ENCODE results near the gene ZNF70. TPM values are rescaled to one million over a fixed set of nuclear protein-coding genes. Genes with fewer than 3 reads are reported as not detected.
A peak's percentile ranks its signal among the peaks of the same experiment; 100 is the strongest.

The ZNF70 gene
- total and polyA plus RNA-seq, 9 of the 15 experiments (the other 6 are each of a cell fraction or from before 2014, with no cell fraction given), result 0.14 to 3.3 (median 1.4) TPM

DNA sequence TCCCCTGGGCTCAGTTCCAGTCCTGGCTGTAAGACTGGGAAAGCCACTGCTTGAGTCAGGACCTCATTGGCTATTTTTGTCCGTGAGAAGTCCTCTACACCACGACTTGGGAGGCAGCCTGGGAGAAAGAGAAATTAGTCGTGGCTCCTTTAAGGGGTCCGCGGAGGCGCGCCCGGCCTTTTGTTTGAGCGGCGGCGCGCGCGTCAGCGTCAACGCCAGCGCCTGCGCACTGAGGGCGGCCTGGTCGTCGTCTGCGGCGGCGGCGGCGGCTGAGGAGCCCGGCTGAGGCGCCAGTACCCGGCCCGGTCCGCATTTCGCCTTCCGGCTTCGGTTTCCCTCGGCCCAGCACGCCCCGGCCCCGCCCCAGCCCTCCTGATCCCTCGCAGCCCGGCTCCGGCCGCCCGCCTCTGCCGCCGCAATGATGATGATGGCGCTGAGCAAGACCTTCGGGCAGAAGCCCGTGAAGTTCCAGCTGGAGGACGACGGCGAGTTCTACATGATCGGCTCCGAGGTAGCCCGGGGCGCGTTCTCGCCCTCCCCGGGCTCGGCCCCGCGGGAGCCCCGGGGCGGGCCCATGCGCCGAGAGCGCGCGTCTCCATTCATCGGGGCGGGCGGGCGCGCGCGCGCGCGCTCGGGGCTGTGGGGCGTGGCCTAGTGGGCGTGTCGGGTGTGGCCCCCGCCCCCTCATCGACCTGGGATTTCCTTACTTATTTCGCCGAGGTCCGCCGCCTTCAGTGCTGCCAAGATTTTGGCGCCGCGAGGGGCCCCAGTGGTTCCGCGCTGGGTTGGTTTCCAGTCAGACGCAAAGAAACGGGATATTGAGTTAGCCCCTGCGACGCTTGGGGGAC, 36.1 kb upstream of the ZNF70 start, which contains the start of gene SMARCB1 (continued):
- TF ChIP-seq, protein P1, sequence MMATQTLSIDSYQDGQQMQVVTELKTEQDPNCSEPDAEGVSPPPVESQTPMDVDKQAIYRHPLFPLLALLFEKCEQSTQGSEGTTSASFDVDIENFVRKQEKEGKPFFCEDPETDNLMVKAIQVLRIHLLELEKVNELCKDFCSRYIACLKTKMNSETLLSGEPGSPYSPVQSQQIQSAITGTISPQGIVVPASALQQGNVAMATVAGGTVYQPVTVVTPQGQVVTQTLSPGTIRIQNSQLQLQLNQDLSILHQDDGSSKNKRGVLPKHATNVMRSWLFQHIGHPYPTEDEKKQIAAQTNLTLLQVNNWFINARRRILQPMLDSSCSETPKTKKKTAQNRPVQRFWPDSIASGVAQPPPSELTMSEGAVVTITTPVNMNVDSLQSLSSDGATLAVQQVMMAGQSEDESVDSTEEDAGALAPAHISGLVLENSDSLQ (IDR thresholded peaks at IDR 0.05), result 0 out of 2 replicates have a peak, but pooled peaks have one; percentile 14
- peak; percentile 89 for TF ChIP-seq POLR2A (conservative IDR thresholded peaks at IDR 0.05)
- no peak for TF ChIP-seq POU5F1 (IDR thresholded peaks at IDR 0.05; ENCODE audit: borderline replicate concordance, low read depth, low read length, partially characterized antibody)
- TF ChIP-seq, protein P2, sequence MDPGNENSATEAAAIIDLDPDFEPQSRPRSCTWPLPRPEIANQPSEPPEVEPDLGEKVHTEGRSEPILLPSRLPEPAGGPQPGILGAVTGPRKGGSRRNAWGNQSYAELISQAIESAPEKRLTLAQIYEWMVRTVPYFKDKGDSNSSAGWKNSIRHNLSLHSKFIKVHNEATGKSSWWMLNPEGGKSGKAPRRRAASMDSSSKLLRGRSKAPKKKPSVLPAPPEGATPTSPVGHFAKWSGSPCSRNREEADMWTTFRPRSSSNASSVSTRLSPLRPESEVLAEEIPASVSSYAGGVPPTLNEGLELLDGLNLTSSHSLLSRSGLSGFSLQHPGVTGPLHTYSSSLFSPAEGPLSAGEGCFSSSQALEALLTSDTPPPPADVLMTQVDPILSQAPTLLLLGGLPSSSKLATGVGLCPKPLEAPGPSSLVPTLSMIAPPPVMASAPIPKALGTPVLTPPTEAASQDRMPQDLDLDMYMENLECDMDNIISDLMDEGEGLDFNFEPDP (CRISPR knock-in tag; IDR thresholded peaks at IDR 0.05), result no peak
- TF ChIP-seq, protein P3, sequence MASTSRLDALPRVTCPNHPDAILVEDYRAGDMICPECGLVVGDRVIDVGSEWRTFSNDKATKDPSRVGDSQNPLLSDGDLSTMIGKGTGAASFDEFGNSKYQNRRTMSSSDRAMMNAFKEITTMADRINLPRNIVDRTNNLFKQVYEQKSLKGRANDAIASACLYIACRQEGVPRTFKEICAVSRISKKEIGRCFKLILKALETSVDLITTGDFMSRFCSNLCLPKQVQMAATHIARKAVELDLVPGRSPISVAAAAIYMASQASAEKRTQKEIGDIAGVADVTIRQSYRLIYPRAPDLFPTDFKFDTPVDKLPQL (IDR thresholded peaks at IDR 0.05; ENCODE audit: extremely low read depth, insufficient read length), result no peak
- peak; percentile 50; the same call in 1 of the 2 replicates for TF ChIP-seq EP400 (IDR thresholded peaks at IDR 0.05)
- no peak for TF ChIP-seq SMARCA5 (IDR thresholded peaks at IDR 0.05)
- TF ChIP-seq, protein P4, sequence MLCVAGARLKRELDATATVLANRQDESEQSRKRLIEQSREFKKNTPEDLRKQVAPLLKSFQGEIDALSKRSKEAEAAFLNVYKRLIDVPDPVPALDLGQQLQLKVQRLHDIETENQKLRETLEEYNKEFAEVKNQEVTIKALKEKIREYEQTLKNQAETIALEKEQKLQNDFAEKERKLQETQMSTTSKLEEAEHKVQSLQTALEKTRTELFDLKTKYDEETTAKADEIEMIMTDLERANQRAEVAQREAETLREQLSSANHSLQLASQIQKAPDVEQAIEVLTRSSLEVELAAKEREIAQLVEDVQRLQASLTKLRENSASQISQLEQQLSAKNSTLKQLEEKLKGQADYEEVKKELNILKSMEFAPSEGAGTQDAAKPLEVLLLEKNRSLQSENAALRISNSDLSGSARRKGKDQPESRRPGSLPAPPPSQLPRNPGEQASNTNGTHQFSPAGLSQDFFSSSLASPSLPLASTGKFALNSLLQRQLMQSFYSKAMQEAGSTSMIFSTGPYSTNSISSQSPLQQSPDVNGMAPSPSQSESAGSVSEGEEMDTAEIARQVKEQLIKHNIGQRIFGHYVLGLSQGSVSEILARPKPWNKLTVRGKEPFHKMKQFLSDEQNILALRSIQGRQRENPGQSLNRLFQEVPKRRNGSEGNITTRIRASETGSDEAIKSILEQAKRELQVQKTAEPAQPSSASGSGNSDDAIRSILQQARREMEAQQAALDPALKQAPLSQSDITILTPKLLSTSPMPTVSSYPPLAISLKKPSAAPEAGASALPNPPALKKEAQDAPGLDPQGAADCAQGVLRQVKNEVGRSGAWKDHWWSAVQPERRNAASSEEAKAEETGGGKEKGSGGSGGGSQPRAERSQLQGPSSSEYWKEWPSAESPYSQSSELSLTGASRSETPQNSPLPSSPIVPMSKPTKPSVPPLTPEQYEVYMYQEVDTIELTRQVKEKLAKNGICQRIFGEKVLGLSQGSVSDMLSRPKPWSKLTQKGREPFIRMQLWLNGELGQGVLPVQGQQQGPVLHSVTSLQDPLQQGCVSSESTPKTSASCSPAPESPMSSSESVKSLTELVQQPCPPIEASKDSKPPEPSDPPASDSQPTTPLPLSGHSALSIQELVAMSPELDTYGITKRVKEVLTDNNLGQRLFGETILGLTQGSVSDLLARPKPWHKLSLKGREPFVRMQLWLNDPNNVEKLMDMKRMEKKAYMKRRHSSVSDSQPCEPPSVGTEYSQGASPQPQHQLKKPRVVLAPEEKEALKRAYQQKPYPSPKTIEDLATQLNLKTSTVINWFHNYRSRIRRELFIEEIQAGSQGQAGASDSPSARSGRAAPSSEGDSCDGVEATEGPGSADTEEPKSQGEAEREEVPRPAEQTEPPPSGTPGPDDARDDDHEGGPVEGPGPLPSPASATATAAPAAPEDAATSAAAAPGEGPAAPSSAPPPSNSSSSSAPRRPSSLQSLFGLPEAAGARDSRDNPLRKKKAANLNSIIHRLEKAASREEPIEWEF (CRISPR knock-in tag; IDR thresholded peaks at IDR 0.05), result peak; percentile 36; the same call in 1 of the 2 replicates
- no peak for TF ChIP-seq HIVEP1 (CRISPR knock-in tag; IDR thresholded peaks at IDR 0.05)
- TF ChIP-seq, protein P5, sequence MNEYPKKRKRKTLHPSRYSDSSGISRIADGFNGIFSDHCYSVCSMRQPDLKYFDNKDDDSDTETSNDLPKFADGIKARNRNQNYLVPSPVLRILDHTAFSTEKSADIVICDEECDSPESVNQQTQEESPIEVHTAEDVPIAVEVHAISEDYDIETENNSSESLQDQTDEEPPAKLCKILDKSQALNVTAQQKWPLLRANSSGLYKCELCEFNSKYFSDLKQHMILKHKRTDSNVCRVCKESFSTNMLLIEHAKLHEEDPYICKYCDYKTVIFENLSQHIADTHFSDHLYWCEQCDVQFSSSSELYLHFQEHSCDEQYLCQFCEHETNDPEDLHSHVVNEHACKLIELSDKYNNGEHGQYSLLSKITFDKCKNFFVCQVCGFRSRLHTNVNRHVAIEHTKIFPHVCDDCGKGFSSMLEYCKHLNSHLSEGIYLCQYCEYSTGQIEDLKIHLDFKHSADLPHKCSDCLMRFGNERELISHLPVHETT (CRISPR knock-in tag; conservative IDR thresholded peaks at IDR 0.05 in 1 of 2, IDR thresholded peaks at IDR 0.05 in 1 of 2), result peak in 1 of 2 experiments; percentile 80; a peak in 2 of 4 replicates
- TF ChIP-seq KAT2B (IDR thresholded peaks at IDR 0.05; ENCODE audit: low read depth, low read length), result no peak
- TF ChIP-seq BRD4 (IDR thresholded peaks at IDR 0.05), result 0 out of 2 replicates have a peak, but pooled peaks have one; percentile 49
- no peak for TF ChIP-seq RAD51 (IDR thresholded peaks at IDR 0.05; ENCODE audit: borderline replicate concordance, low read depth)
- no peak for TF ChIP-seq BHLHE40 (IDR thresholded peaks at IDR 0.05; ENCODE audit: low read length)
- no peak for TF ChIP-seq WHSC1 (IDR thresholded peaks at IDR 0.05; ENCODE audit: low read length)
- TF ChIP-seq NR3C1 (CRISPR knock-in tag; IDR thresholded peaks at IDR 0.05), result no peak

Data from K562 (cell line).